AG08395 (cell line): ENCODE results near the gene FAM72A.
"Not testable (repeated sequence)": the region's sequence is repeated elsewhere in the genome, so short reads cannot be mapped to it uniquely, and the experiment has no call there.

Experiments used
- DNase-seq: peaks from one replicate; pipeline ENCODE4 v3.0.0; 2012; ENCODE audit warnings: mixed read lengths, low spot score

The FAM72A gene

DNA sequence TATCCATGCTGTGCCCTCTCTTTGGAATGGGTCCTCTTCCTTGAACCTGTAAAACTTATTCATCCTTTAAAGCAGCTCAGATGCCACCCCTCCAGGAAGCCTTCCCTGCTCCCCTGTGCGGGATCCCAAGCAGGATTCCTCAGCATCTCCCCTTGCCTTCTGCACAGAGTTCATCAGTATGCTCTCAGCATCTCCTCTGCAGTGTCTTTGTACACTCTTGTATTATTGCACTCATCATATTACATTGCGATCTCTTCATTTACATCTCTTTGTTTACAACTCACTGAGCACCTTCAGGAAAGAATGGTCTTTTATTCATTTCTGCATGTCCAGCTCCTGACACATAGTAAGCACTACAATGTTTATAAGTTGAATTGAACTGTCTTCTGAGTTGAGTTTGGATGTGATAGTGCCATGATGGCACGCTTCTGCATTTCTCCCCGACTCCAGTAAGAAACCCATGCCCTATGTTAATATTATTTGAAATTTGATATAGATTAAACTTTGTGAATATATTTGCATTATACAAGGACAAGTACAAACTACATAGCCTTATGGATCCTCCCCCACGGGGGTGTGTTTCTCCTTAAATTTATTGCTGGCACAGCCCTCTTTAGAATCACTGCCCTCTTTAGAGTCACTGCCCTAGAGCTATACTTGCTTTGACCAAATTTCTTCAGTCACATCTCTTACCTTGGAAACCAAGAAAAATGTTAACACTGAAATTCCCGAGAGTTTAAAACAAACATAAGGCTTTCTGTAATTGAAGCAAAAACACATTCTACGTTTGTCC, 13.2 kb upstream of the FAM72A start:
- DNase-seq, result not testable (repeated sequence)

- DNase-seq, result not testable (repeated sequence)
These were observed 8.2 kb upstream of the FAM72A start for GRCh38 chr1:206210802-206211201.

GRCh38 chr1:206205569-206205968, 2.9 kb upstream of the FAM72A start:
- not testable (repeated sequence) for DNase-seq

DNA sequence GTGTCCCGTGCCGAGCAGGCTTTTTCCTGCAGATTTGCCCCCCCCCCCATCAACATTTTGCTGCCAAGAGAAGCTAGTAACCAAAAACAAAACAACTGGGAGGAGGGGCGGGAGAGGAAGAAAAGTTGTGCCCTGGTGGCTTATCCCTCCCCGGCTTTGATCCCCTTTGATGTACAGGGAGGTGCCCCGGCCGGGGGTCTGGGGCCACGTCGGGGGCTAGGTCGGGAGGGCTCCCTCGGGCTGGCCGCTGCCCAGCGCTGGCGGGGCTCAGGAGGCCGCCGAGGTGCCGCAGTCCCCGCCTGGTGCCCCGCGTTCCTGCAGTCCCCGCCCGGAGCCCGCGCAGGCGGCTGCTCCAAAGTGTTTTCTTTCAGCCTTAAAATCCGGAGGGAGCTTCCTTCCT, 2.2 kb upstream of the FAM72A start:
- not testable (repeated sequence) for DNase-seq

DNA sequence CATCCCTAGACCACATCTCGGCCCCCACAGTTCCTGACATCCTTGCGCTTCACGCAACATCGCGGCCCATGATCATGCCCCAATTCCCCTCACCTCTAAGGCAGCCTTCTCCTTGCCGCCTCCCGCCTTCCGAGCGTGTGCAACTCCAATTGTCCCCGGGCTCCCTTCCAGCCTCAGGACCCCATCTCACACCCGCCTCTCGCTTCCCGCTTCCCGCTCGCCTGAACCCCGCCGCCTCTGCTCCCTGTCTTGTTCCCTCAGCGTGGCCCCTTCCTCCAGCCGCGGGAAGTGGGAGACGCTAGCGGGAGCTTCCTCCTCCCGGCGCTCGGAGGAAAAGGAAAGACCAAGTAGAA, 1.5 kb upstream of the FAM72A start:
- not testable (repeated sequence) for DNase-seq

GRCh38 chr1:206203364-206204158, 922 bp upstream of the FAM72A start, which contains the start of gene SRGAP2:
SRGAP2 (plus strand) TSS chr1:206203541; CDS start chr1:206205971, 2,430 bp downstream.
- DNase-seq, result not testable (repeated sequence)

DNA sequence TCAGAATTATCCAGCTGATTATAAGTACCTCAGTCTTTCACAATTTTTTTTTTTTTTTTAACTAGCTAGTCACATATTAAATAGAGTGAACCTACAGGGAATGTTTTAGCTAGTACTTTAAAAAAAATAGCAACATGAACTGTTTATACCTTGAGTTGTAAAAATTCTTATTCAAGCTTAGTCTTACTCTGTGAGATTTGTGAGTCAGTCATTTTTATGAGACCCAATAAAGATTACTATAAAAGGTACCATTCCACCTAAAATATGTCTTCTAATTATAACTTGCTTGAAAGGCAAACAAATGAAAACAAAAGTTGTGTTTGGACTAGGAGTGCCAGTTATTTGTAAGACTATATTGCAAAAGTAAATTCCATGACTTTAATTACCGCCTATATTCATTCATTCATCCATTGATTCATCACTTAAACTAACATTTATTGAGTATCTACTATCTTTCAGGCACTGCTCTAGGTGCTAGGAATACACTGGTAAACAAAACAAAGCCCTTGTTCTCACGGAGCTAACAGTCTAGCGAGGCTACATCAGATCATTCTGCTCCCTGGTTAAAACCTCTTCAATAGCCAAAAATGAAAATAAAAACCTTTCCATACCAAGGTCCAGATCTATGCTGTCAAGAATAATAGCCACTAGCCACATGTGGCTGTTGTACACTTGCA, 5.8 kb downstream of the FAM72A start:
- DNase-seq, result not testable (repeated sequence)

DNA sequence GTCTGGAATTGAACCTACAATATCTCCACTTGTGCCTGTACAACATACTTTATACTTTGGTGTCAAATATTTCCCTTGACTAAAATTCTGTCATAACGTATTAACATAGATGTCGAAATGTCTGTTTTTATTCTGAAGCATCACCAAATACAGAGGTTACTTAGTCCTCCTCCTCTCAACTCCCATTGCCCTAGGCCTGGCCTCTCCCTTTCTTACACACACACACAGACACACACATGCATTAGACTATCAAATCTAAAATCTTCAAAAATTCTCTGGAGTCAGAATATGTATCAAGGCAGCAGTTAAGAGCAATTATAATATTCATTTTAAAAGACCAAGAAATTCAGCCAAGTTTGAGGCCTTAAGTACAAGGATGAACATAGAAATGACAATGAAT, 7.5 kb downstream of the FAM72A start:
- not testable (repeated sequence) for DNase-seq

- not testable (repeated sequence) for DNase-seq
These were observed 15.8 kb downstream of the FAM72A start for GRCh38 chr1:206186826-206187225.

GRCh38 chr1:206185778-206186177, 16.9 kb downstream of the FAM72A start:
- not testable (repeated sequence) for DNase-seq

GRCh38 chr1:206183788-206184187, 18.9 kb downstream of the FAM72A start:
- DNase-seq, result not testable (repeated sequence)

- not testable (repeated sequence) for DNase-seq
These were observed 20.0 kb downstream of the FAM72A start for GRCh38 chr1:206182368-206183317.

- not testable (repeated sequence) for DNase-seq
These were observed 23.0 kb downstream of the FAM72A start for GRCh38 chr1:206179666-206180065.

DNA sequence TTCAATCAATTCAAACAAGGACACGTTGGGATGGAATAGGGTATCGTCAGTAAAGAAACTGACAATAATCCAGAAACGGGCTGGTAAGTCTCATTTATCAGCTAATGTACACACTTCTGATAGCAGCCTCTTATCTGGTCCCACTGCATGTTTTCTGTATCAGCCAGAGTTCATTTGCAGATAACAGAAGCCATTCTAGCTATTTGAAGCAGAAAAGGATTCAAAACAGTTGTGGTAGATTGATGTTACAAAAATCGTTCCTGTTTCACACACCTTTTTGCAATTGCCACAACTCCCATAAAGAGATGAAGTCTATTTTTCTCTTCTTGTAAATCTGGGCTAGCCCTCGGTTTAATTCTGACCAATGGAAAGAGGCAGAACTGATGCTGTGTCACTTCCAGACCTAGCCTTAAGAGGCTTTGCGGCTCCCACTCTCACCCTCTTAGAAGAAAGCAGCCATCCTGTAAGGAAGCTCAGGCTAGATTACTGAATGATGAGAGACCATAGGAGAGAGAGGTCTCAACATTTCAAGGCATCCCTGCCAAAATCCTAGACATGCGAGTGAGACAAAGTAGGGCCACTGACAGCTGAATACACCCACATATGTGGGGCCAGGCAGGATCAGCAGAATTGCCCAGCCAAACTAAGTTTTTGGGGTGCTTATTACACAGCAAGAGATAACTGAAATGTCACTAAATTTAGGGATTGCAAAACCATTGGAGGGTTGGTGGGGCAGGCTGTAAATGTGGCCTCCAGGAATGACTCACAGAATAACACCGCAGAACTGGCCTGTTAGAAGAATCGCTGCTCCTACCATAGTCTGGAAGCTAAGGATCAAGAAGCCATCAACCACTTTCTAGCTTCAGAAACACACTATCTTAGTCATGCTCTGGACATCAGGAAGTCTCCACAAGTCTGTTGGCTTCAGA, 24.3 kb downstream of the FAM72A start:
- DNase-seq, result not testable (repeated sequence)

- DNase-seq, result not testable (repeated sequence)
These were observed 26.5 kb downstream of the FAM72A start for GRCh38 chr1:206176114-206176502.

GRCh38 chr1:206175459-206176113, 27.1 kb downstream of the FAM72A start:
- peak; percentile 1 for DNase-seq

DNA sequence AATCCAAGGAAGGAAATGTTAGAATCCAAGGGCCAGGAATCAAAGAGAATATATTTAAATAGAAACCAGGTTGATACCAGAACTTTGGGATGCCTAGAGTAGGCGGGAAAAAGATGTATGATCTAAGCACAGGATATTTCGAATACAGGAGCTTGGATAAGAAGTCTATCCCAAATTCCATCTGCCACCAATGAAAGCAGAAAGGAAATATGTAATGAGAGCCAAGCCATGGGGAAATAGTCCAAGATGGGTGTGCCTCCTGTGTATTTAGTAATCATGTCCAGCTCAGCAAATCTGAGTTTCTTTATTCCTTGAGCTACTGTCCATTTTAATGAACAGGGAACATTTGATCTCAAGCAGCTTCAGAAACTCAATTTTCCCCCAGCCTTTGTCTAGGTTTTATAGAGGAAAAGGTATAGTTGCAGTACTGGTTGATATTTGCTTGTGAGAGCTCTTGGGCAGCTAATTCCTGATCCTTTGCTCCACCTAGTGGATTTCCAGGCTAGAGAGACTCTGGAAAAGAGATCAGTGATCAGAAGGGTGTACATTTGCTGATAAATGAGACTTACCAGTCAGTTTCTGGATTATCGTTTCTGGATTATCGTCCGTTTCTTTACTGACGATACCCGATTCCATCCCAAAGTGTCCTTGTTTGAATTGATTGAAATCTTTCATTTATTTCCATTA, 28.3 kb downstream of the FAM72A start:
- DNase-seq, result not testable (repeated sequence)

- not testable (repeated sequence) for DNase-seq
These were observed 29.4 kb downstream of the FAM72A start for GRCh38 chr1:206173110-206173719.
